HCT116 (cell line): ENCODE data around the gene FSHR. TPM values are rescaled to one million over a fixed set of nuclear protein-coding genes. Genes with fewer than 3 reads are reported as not detected.

Experiments used
- ATAC-seq: fragments of 200-7000 bp; cut with Tn5 transposase; 2 replicates; pipeline ENCODE4 v1.9.1; 2020; ENCODE audit warnings: mild to moderate bottlenecking, moderate library complexity
- BruUV-seq: library from RNA; stranded (reverse); fragments of 400-500 nt; replicated peaks from 2 replicates; lab custom pipeline; 2021; lab: Mats Ljungman, UMichigan
- CTCF ChIA-PET: fragments of 300-600 bp; sonication (Branson Sonifier 250); formaldehyde crosslinking; loops from one replicate; lab custom pipeline; 2021; ENCODE audit warnings: antibody characterized with exemption; lab: Charles Lee
- POLR2A ChIA-PET: fragments of 300-600, 350-600 bp; sonication (Branson Sonifier 250); formaldehyde crosslinking; loops from one replicate; lab custom pipeline; 2021; ENCODE audit warnings: antibody characterized with exemption; lab: Charles Lee
- RAD21 ChIA-PET, 2 experiments: fragments of 300-600 bp; sonication (Branson Sonifier 250); formaldehyde crosslinking; loops; one replicate each; lab custom pipeline; 2023; ENCODE audit warnings: low total read pairs in 2 of 2; ENCODE audit not compliant: uncharacterized antibody in 2 of 2, unreplicated experiment in 2 of 2, low non-redundant PET in 1 of 2; lab: Charles Lee
- DNase-seq: peaks from one replicate; pipeline ENCODE4 v3.0.0-alpha.2; 2010; ENCODE audit warnings: low read depth, low spot score
- H2AFZ ChIP-seq: fragments of 200-600 bp; shearing (Covaris generic), sonication (generic); 2 replicates; pipeline ENCODE4 v1.6.1; 2017; ENCODE audit warnings: low read depth, mixed run types, mixed read lengths, antibody characterized with exemption, low read length; ENCODE audit not compliant: poor library complexity, severe bottlenecking
- H3K27ac ChIP-seq: 2 replicates; pipeline ENCODE4 v1.5.1; 2012; ENCODE audit warnings: low read depth, low read length
- H3K27me3 ChIP-seq: fragments of 200-600 bp; sonication (generic); 2 replicates; pipeline ENCODE4 v1.6.1; 2016; ENCODE audit warnings: mixed run types, low read length, mixed read lengths; ENCODE audit not compliant: insufficient read depth
- H3K36me3 ChIP-seq, 2 experiments: fragments of 200-500 bp in 1 of 2; fragments of 200-600 bp in 1 of 2; sonication (Bioruptor generic) in 1 of 2; sonication (generic) in 1 of 2; 2 replicates each; pipeline versions ENCODE4 v1.5.1 to v1.6.1; 2014 to 2016; ENCODE audit warnings: low read length in 2 of 2, inconsistent platforms in 1 of 2, mixed read lengths in 1 of 2, mixed run types in 1 of 2; ENCODE audit not compliant: insufficient read depth in 2 of 2, control insufficient read depth in 1 of 2
- H3K4me1 ChIP-seq, 2 experiments: fragments of 200-600 bp in 1 of 2; sonication (generic) in 1 of 2; 2 replicates each; pipeline versions ENCODE4 v1.5.1 to v1.6.1; 2012 to 2017; ENCODE audit warnings: low read length in 2 of 2, inconsistent platforms in 1 of 2, mild to moderate bottlenecking in 1 of 2, mixed read lengths in 1 of 2, mixed run types in 1 of 2, moderate library complexity in 1 of 2; ENCODE audit not compliant: insufficient read depth in 2 of 2, control insufficient read depth in 1 of 2
- H3K4me2 ChIP-seq: fragments of 200-600 bp; sonication (generic); 2 replicates; pipeline ENCODE4 v1.6.1; 2017; ENCODE audit warnings: mixed run types, low read length, mixed read lengths
- H3K4me3 ChIP-seq, 2 experiments: fragments of 200-600 bp in 1 of 2; sonication (generic) in 1 of 2; replicated peaks in 1 of 2; 2 replicates each; pipeline ENCODE4 v1.5.1; 2011 to 2016; ENCODE audit warnings: low read length in 2 of 2, control low read depth in 1 of 2, low read depth in 1 of 2, mild to moderate bottlenecking in 1 of 2, mixed read lengths in 1 of 2, mixed run types in 1 of 2
- H3K79me2 ChIP-seq: fragments of 200-600 bp; sonication (generic); 2 replicates; pipeline ENCODE4 v1.6.1; 2017; ENCODE audit warnings: mild to moderate bottlenecking, mixed run types, low read length, moderate library complexity, mixed read lengths; ENCODE audit not compliant: insufficient read depth
- H3K9ac ChIP-seq: fragments of 200-600 bp; sonication (generic); 2 replicates; pipeline ENCODE4 v1.6.1; 2016; ENCODE audit warnings: low read length, mixed read lengths
- H3K9me2 ChIP-seq: fragments of 200-600 bp; sonication (generic), shearing (Covaris generic); 2 replicates; pipeline ENCODE4 v1.6.1; 2017; ENCODE audit warnings: mixed run types, mild to moderate bottlenecking, moderate library complexity; ENCODE audit not compliant: insufficient read depth
- H3K9me3 ChIP-seq, 2 experiments: fragments of 200-500 bp in 1 of 2; fragments of 200-600 bp in 1 of 2; sonication (Bioruptor generic) in 1 of 2; sonication (generic) in 1 of 2; 2 replicates each; pipeline ENCODE4 v1.6.1; 2014 to 2017; ENCODE audit warnings: low read length in 2 of 2, mixed read lengths in 2 of 2, inconsistent platforms in 1 of 2, low read depth in 1 of 2, mild to moderate bottlenecking in 1 of 2, mixed run types in 1 of 2, moderate library complexity in 1 of 2; ENCODE audit not compliant: control insufficient read depth in 1 of 2, insufficient read depth in 1 of 2
- H4K20me1 ChIP-seq: fragments of 200-600 bp; sonication (generic), shearing (Covaris generic); 2 replicates; pipeline ENCODE4 v1.6.1; 2017; ENCODE audit warnings: mixed run types, mild to moderate bottlenecking, moderate library complexity; ENCODE audit not compliant: insufficient read depth
- CBX3 ChIP-seq: IDR thresholded peaks from 2 replicates; pipeline ENCODE4 v1.6.1; 2012; ENCODE audit warnings: low read depth
- CEBPB ChIP-seq: IDR thresholded peaks from 2 replicates; pipeline ENCODE4 v1.6.1; 2012; ENCODE audit warnings: low read depth
- ELF1 ChIP-seq: IDR thresholded peaks from 2 replicates; pipeline ENCODE4 v1.6.1; 2012; ENCODE audit warnings: low read depth, borderline replicate concordance
- EZH2 ChIP-seq: fragments of 200-600 bp; sonication (generic); IDR thresholded peaks from 2 replicates; pipeline ENCODE4 v1.6.1; 2017; ENCODE audit warnings: antibody characterized with exemption, mixed run types
- EZH2phosphoT487 ChIP-seq: fragments of 200-600 bp; IDR thresholded peaks from 2 replicates; pipeline ENCODE4 v1.6.1; 2018; ENCODE audit warnings: antibody characterized with exemption, borderline replicate concordance
- JUND ChIP-seq: IDR thresholded peaks from 2 replicates; pipeline ENCODE4 v1.6.1; 2012
- MAX ChIP-seq: IDR thresholded peaks from 2 replicates; pipeline ENCODE4 v1.6.1; 2012
- POLR2A ChIP-seq: IDR thresholded peaks from 2 replicates; pipeline ENCODE4 v1.7.0; 2011; ENCODE audit warnings: borderline replicate concordance; ENCODE audit not compliant: insufficient read depth, insufficient read length; ENCODE audit errors: extremely low read depth
- POLR2AphosphoS5 ChIP-seq: IDR thresholded peaks from 2 replicates; pipeline ENCODE4 v1.6.1; 2011; ENCODE audit warnings: mild to moderate bottlenecking, low read depth, low read length, moderate library complexity
- SIN3A ChIP-seq: IDR thresholded peaks from 2 replicates; pipeline ENCODE4 v1.6.1; 2012; ENCODE audit warnings: low read depth
- SP1 ChIP-seq: IDR thresholded peaks from 2 replicates; pipeline ENCODE4 v1.6.1; 2012; ENCODE audit warnings: low read depth
- SRF ChIP-seq: IDR thresholded peaks from 2 replicates; pipeline ENCODE4 v1.6.1; 2012; ENCODE audit warnings: low read depth
- TCF7L2 ChIP-seq: IDR thresholded peaks from 2 replicates; pipeline ENCODE4 v1.7.0; 2011; ENCODE audit warnings: borderline replicate concordance, inconsistent platforms; ENCODE audit not compliant: insufficient read depth, insufficient read length; ENCODE audit errors: extremely low read depth
- YY1 ChIP-seq: IDR thresholded peaks from 2 replicates; pipeline ENCODE4 v1.6.1; 2011; ENCODE audit warnings: low read length, low read depth, moderate library complexity, mild to moderate bottlenecking; ENCODE audit not compliant: insufficient replicate concordance; ENCODE audit errors: extremely low read depth
- ZFX ChIP-seq: fragments of 450-650 bp; IDR thresholded peaks from 2 replicates; pipeline ENCODE4 v1.6.1; 2017
- ZNF274 ChIP-seq: fragments of 200-500 bp; sonication (Bioruptor generic); IDR thresholded peaks from 2 replicates; pipeline ENCODE4 v1.6.1; 2014; ENCODE audit warnings: mild to moderate bottlenecking, low read depth, low read length, inconsistent platforms
- intact Hi-C: fragments of 100-400 bp; cut with micrococcal nuclease; formaldehyde crosslinking; loops from 2 replicates; pipeline ENCODE4 v1.10.0; 2022
- total RNA-seq: library from RNA; stranded (reverse); gene quantifications from one replicate; pipeline ENCODE4 v1.2.1, GENCODE V29; 2021; ENCODE audit not compliant: unreplicated experiment
- TF ChIP-seq, protein P1 (sequence below): IDR thresholded peaks from 2 replicates; pipeline ENCODE4 v1.6.1; 2012; ENCODE audit warnings: low read depth
- TF ChIP-seq, protein P2 (sequence below): IDR thresholded peaks from 2 replicates; pipeline ENCODE4 v1.6.1; 2011; ENCODE audit warnings: mild to moderate bottlenecking, low read length, moderate library complexity; ENCODE audit not compliant: insufficient replicate concordance; ENCODE audit errors: extremely low read depth

Gene FSHR
- total RNA-seq, 1 experiment from 2014 or later = not detected

DNA sequence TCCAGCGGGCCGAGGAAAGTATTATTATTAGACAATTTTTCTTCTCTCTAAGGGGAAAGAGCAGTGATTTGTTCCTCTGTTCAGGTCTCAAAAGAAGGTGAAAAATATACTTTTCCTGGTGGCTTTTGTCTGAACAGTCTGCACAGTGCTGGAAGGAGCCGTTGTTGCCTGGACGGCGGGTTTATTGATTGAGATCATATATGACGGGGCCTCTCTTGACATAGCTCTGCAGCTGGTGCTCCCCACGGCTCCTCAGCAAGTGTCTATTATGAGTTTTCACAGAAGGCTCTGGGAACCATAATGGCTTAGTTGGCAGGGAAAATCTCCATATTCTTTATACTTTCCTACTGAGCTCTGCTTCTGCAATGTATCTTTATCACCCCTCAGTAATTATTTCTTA lies 42.9 kb downstream of the FSHR start (continued):
- TF ChIP-seq, protein P1, sequence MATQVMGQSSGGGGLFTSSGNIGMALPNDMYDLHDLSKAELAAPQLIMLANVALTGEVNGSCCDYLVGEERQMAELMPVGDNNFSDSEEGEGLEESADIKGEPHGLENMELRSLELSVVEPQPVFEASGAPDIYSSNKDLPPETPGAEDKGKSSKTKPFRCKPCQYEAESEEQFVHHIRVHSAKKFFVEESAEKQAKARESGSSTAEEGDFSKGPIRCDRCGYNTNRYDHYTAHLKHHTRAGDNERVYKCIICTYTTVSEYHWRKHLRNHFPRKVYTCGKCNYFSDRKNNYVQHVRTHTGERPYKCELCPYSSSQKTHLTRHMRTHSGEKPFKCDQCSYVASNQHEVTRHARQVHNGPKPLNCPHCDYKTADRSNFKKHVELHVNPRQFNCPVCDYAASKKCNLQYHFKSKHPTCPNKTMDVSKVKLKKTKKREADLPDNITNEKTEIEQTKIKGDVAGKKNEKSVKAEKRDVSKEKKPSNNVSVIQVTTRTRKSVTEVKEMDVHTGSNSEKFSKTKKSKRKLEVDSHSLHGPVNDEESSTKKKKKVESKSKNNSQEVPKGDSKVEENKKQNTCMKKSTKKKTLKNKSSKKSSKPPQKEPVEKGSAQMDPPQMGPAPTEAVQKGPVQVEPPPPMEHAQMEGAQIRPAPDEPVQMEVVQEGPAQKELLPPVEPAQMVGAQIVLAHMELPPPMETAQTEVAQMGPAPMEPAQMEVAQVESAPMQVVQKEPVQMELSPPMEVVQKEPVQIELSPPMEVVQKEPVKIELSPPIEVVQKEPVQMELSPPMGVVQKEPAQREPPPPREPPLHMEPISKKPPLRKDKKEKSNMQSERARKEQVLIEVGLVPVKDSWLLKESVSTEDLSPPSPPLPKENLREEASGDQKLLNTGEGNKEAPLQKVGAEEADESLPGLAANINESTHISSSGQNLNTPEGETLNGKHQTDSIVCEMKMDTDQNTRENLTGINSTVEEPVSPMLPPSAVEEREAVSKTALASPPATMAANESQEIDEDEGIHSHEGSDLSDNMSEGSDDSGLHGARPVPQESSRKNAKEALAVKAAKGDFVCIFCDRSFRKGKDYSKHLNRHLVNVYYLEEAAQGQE = no peak
- TF ChIP-seq JUND (no peak), EZH2phosphoT487 (no peak), EZH2 (no peak), MAX (no peak), TCF7L2 (no peak), SP1 (no peak), CBX3 (no peak), ZNF274 (no peak), ZFX (no peak)

GRCh38 chr2:49111006-49111405 lies 43.3 kb downstream of the FSHR start:
- Histone ChIP-seq H4K20me1 (no peaks in the 10 kb centered on the region), H3K9me3 (peaks cover 0 to 7% of the 10 kb centered on the region in 2 experiments; a peak in 2 of 4 replicates), H2AFZ (no peak overlapping the region), H3K4me3 (no peak overlapping the region), H3K27me3 (no peaks in the 10 kb centered on the region), H3K4me1 (no peaks in the 10 kb centered on the region), H3K9ac (no peak overlapping the region), H3K9me2 (no peaks in the 10 kb centered on the region), H3K79me2 (no peaks in the 10 kb centered on the region), H3K36me3 (no peaks in the 10 kb centered on the region), H3K4me2 (no peak overlapping the region), H3K27ac (no peak overlapping the region)
- ChIA-PET RAD21 (no interaction called here), POLR2A (no interaction called here), CTCF (no interaction called here)
- intact Hi-C loops = no loop called here
- DNase-seq (no peak), ATAC-seq (no peak)
- no TSS peak for BruUV-seq
- no peak for TF ChIP-seq ELF1
- TF ChIP-seq, protein P2, sequence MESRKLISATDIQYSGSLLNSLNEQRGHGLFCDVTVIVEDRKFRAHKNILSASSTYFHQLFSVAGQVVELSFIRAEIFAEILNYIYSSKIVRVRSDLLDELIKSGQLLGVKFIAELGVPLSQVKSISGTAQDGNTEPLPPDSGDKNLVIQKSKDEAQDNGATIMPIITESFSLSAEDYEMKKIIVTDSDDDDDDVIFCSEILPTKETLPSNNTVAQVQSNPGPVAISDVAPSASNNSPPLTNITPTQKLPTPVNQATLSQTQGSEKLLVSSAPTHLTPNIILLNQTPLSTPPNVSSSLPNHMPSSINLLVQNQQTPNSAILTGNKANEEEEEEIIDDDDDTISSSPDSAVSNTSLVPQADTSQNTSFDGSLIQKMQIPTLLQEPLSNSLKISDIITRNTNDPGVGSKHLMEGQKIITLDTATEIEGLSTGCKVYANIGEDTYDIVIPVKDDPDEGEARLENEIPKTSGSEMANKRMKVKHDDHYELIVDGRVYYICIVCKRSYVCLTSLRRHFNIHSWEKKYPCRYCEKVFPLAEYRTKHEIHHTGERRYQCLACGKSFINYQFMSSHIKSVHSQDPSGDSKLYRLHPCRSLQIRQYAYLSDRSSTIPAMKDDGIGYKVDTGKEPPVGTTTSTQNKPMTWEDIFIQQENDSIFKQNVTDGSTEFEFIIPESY = no peak
- TF ChIP-seq TCF7L2 = no peak
- no peak for TF ChIP-seq ZFX
- no peak for TF ChIP-seq SIN3A
- TF ChIP-seq JUND = no peak
- TF ChIP-seq POLR2AphosphoS5 = no peak
- TF ChIP-seq SP1 = no peak
- no peak for TF ChIP-seq POLR2A
- no peak for TF ChIP-seq ZNF274
- no peak for TF ChIP-seq YY1
- no peak for TF ChIP-seq EZH2phosphoT487
- no peak for TF ChIP-seq CEBPB
- TF ChIP-seq MAX = no peak
- TF ChIP-seq SRF = no peak
